ENCODE results near the gene SMC1B.

Gene SMC1B

DNA sequence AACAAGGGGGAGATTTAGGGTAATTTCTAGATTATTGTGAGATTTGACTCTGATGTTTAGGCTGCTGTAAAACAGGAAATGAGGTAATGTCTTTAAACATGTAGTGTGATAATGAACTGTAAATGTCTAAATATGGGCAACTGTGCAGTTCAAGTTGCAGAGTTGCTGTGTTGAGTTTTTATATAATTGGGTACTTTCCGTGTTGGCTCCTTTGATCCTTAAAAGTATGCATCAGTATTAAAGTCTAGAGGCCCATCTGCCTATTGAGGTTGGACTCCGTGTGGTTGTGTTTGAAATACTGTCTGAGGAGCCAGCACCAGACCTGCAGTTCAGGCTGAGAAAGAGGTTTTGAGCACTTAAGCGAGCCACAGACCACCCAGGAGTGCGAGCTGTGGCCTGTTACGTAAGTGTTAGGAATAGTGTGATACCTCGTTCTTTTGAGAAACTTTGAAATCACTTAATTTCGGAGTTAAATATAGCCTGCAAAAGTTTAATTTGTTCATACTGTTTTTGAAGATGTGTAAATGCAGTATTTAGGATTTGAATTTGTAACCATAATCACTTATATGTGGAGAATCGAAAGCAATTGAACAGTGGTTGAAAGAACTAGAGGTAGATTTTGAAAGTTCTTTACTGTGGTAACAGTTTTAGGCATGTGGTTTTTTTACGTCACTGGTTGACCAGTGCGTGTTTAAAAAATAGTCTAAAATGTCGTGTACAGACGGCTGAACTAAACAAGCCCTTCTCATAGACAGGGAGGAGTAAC, 94.7 kb downstream of the SMC1B start:
- WGBS, result 88% methylated on average over 12 of the region's 12 CpGs
- H3K36me3 ChIP-seq (ENCODE audit: insufficient read depth, low read length), result peaks cover 16% of the 10 kb centered on the region
- 0 out of 2 replicates have a peak overlapping the region, but pooled peaks have one; percentile 34 for H3K27ac ChIP-seq (ENCODE audit: low read depth, low read length)
- H3K27me3 ChIP-seq (ENCODE audit: insufficient read depth, low read length), result no peaks in the 10 kb centered on the region
- no peaks in the 10 kb centered on the region for H3K9me3 ChIP-seq (ENCODE audit: insufficient read depth, low read depth, low read length)
- H3K4me3 ChIP-seq (ENCODE audit: low read length), result no peak overlapping the region
- peaks cover 4% of the 10 kb centered on the region for H3K4me1 ChIP-seq (ENCODE audit: insufficient read depth, low read length)
- H3K9ac ChIP-seq (ENCODE audit: low read depth, low read length), result no peak overlapping the region

DNA sequence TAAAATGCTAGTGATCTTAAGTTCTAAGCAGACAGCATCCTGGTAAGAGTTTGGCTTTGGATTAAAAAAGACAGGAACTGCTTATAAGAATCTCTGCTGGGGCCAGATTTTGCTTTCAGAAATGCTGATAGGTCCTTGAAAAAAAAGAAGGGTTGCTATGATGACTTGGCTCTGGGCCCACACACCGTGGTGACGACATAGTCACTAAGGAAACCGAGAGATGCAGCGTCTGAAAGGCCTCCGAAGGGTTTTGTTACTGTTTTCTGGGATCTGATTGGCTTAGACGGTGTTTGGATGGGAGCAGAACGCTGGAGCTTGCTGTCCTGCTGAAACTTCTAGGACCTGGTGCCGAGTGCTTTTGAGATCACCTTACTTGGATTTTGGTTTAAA, 95.2 kb downstream of the SMC1B start:
- H3K4me1 ChIP-seq (ENCODE audit: insufficient read depth, low read length), result peaks cover 4% of the 10 kb centered on the region
- H3K9me3 ChIP-seq (ENCODE audit: insufficient read depth, low read depth, low read length), result no peaks in the 10 kb centered on the region
- WGBS, result 46% methylated on average over 8 of the region's 8 CpGs
- H3K9ac ChIP-seq (ENCODE audit: low read depth, low read length), result peak overlapping the region; percentile 17; the same call in 1 of the 2 replicates
- no peak overlapping the region for H3K4me3 ChIP-seq (ENCODE audit: low read length)
- peaks cover 11% of the 10 kb centered on the region for H3K36me3 ChIP-seq (ENCODE audit: insufficient read depth, low read length)
- H3K27me3 ChIP-seq (ENCODE audit: insufficient read depth, low read length), result no peaks in the 10 kb centered on the region
- H3K27ac ChIP-seq (ENCODE audit: low read depth, low read length), result 0 out of 2 replicates have a peak overlapping the region, but pooled peaks have one; percentile 17

DNA sequence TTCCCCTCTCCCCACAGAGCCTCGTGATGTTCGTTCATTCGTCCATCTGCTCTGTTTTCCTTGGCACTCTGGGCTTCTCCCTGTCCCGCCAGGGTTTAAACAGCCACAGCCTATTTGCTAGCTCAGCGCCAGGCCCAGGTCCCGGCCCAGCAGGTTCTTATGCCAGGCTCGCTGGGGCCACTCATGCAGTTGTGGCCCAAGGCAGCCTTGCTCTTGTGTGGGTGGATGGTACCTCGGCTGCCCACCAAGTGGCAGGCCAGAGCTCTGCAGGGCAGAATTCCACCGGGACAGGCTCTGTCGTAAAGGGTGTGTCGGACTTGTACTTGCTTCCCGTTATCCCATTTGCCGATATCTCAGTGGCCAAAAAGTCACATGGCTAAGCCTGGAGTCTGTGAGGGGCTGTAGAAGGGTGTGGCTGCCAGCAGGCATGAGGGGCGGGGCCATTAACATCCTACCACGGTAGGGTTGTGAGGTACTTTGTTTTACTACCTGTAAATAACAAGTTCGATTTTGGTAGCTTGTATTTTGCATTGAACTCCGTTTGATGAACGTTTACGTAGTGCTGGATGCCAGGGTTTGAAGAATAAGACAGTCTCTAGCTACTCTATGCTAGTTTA, 95.7 kb downstream of the SMC1B start:
- H3K4me1 ChIP-seq (ENCODE audit: insufficient read depth, low read length), result peaks cover 8% of the 10 kb centered on the region
- 79% methylated on average over 19 of the region's 19 CpGs for WGBS
- H3K27me3 ChIP-seq (ENCODE audit: insufficient read depth, low read length), result no peaks in the 10 kb centered on the region
- H3K9me3 ChIP-seq (ENCODE audit: insufficient read depth, low read depth, low read length), result no peaks in the 10 kb centered on the region
- 0 out of 2 replicates have a peak overlapping the region, but pooled peaks have one; percentile 17 for H3K27ac ChIP-seq (ENCODE audit: low read depth, low read length)
- H3K4me3 ChIP-seq (ENCODE audit: low read length), result no peak overlapping the region
- H3K9ac ChIP-seq (ENCODE audit: low read depth, low read length), result peak overlapping the region; percentile 17; the same call in 1 of the 2 replicates
- peaks cover 6% of the 10 kb centered on the region for H3K36me3 ChIP-seq (ENCODE audit: insufficient read depth, low read length)

DNA sequence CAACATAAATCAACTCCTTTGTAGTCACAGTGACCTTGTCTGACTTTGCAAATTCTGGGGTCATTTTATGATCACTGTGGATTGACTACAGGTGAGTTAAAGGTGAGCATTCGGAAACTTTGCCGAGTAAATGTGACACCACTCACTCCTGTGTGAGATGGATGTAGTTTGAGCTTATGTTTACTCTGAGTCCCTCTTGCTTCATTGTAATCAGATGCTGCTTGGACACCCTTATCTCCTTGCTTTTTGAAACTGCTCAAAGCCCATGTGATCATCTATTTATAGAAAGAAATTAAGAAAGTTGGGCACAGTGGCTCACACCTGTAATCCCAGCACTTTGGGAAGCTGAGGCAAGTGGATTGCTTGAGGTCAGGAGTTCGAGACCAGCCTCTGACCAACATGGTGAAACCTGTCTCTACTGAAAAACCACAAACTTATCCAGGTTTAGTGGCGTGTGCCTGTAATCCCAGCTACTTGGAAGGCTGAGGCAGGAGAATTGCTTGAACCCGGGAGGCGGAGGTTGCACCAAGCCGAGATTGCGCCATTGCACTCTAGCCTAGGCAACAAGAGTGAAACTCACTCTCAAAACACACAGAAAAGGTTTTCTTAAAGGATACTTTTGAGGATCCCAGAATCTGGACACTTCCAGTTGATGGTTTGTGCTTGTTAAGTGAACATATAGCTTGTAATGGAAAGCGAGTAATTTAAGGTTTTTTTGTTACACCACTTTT, 96.4 kb downstream of the SMC1B start:
- peaks cover 10% of the 10 kb centered on the region for H3K4me1 ChIP-seq (ENCODE audit: insufficient read depth, low read length)
- H3K4me3 ChIP-seq (ENCODE audit: low read length), result no peak overlapping the region
- H3K9ac ChIP-seq (ENCODE audit: low read depth, low read length), result no peak overlapping the region
- H3K27ac ChIP-seq (ENCODE audit: low read depth, low read length), result no peak overlapping the region
- no peaks in the 10 kb centered on the region for H3K36me3 ChIP-seq (ENCODE audit: insufficient read depth, low read length)
- 95% methylated on average over 9 of the region's 9 CpGs for WGBS
- H3K9me3 ChIP-seq (ENCODE audit: insufficient read depth, low read depth, low read length), result no peaks in the 10 kb centered on the region
- no peaks in the 10 kb centered on the region for H3K27me3 ChIP-seq (ENCODE audit: insufficient read depth, low read length)

DNA sequence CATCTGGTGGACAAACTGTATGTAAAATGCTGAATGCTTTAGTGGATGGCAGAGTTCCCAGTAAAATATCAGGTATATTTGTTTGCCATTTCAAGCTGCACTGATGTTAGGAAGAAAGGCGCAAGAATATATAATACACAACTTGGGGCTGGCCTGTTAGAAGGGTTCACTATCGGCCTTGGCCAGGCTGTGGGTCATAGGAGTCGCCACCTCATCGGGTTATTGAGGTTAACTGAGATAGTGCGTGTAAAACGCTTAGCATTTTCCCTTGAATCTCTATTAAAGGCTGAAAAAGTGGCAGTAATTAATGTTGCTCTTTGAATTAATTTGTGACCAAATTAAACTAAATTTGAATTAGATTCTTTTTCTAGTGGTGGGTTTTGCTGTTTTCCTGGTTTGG, 98.6 kb downstream of the SMC1B start:
- Histone ChIP-seq H3K36me3 (ENCODE audit: insufficient read depth, low read length) (no peaks in the 10 kb centered on the region), H3K27ac (ENCODE audit: low read depth, low read length) (no peak overlapping the region), H3K27me3 (ENCODE audit: insufficient read depth, low read length) (peaks cover 9% of the 10 kb centered on the region), H3K4me1 (ENCODE audit: insufficient read depth, low read length) (peaks cover 15% of the 10 kb centered on the region), H3K9ac (ENCODE audit: low read depth, low read length) (no peak overlapping the region), H3K4me3 (ENCODE audit: low read length) (no peak overlapping the region), H3K9me3 (ENCODE audit: insufficient read depth, low read depth, low read length) (no peaks in the 10 kb centered on the region)
- WGBS, result 97% methylated on average over 6 of the region's 6 CpGs

DNA sequence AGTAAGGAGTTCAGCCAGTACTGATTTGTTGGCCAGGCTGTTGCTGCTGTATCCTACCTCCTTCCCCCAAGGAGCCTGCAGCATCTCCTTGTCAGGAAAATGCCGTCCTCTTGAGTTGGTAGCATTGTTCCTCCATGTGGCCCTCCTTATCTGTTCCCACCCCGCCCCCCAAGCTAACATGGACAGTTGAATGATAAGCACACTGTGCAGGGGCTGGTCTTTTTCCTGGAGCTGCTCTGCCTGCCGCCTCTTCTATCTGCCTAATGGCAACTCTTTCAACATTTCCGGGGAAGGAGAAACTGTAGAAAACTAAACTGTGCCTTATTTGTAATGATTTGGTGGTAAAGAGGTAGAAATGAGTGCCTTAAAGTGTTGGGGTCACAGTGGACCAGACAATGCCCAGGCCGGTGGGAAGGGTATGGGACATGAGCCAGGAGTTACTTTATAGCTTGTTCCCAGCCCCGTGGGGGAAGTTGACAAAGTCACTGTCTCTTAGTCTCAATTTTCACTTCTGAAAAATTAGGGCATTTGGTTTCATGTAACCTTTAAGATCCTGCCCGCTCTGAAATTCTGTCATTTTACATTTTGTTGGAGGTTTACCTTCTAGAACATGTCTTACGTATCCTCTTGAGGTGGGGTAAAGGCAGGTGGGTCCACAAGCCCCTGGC, 99.2 kb downstream of the SMC1B start:
- Histone ChIP-seq H3K36me3 (ENCODE audit: insufficient read depth, low read length) (no peaks in the 10 kb centered on the region), H3K4me1 (ENCODE audit: insufficient read depth, low read length) (peaks cover 15% of the 10 kb centered on the region), H3K27ac (ENCODE audit: low read depth, low read length) (peak overlapping the region; percentile 51; the same call in 1 of the 2 replicates), H3K9me3 (ENCODE audit: insufficient read depth, low read depth, low read length) (no peaks in the 10 kb centered on the region), H3K4me3 (ENCODE audit: low read length) (no peak overlapping the region), H3K27me3 (ENCODE audit: insufficient read depth, low read length) (peaks cover 9% of the 10 kb centered on the region), H3K9ac (ENCODE audit: low read depth, low read length) (no peak overlapping the region)
- 91% methylated on average over 8 of the region's 8 CpGs for WGBS

DNA sequence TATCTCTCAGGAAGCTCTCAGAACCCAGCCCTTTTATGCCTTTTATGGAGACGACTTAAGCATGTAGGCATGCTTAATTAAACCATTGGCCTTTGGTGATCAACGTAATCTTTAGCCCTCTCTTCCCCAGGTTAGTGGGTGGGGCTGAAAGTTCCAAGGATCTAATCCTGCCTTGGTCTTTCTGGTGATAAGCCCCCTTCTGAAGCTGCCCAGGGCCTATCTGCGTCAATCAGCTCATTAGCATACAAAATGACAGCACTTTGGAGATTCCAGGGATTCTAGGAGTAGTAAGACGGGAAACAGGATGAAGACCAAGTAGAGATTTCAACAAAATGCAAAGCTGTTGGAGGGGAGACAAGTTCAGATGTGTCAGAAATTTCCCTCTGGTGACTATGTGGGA, 100.5 kb downstream of the SMC1B start:
- 71% methylated on average over 4 of the region's 4 CpGs for WGBS
- Histone ChIP-seq H3K9ac (ENCODE audit: low read depth, low read length) (no peak overlapping the region), H3K36me3 (ENCODE audit: insufficient read depth, low read length) (no peaks in the 10 kb centered on the region), H3K4me3 (ENCODE audit: low read length) (no peak overlapping the region), H3K4me1 (ENCODE audit: insufficient read depth, low read length) (peaks cover 22% of the 10 kb centered on the region), H3K27me3 (ENCODE audit: insufficient read depth, low read length) (peaks cover 9% of the 10 kb centered on the region), H3K9me3 (ENCODE audit: insufficient read depth, low read depth, low read length) (no peaks in the 10 kb centered on the region), H3K27ac (ENCODE audit: low read depth, low read length) (no peak overlapping the region)

DNA sequence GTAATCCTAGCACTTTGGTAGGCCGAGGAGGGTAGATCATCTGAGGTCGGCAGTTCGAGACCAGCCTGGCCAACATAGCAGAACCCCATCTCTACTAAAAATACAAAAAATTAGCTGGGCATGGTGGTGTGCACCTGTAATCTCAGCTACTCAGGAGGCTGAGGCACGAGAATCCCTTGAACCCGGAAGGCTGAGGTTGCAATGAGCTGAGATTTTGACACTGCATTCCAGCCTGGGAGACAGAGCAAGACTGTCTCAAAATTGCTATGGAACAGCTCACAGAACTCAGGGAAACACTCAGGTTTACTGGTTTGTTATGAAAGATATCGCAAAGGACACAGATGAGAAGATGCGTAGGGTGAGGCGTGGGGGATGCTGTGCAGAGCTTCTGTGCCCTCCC, 101.0 kb downstream of the SMC1B start:
- H3K27ac ChIP-seq (ENCODE audit: low read depth, low read length), result no peak overlapping the region
- no peak overlapping the region for H3K9ac ChIP-seq (ENCODE audit: low read depth, low read length)
- no peaks in the 10 kb centered on the region for H3K36me3 ChIP-seq (ENCODE audit: insufficient read depth, low read length)
- H3K9me3 ChIP-seq (ENCODE audit: insufficient read depth, low read depth, low read length), result no peaks in the 10 kb centered on the region
- WGBS, result 85% methylated on average over 8 of the region's 8 CpGs
- peaks cover 21% of the 10 kb centered on the region for H3K4me1 ChIP-seq (ENCODE audit: insufficient read depth, low read length)
- no peak overlapping the region for H3K4me3 ChIP-seq (ENCODE audit: low read length)
- H3K27me3 ChIP-seq (ENCODE audit: insufficient read depth, low read length), result peaks cover 9% of the 10 kb centered on the region

DNA sequence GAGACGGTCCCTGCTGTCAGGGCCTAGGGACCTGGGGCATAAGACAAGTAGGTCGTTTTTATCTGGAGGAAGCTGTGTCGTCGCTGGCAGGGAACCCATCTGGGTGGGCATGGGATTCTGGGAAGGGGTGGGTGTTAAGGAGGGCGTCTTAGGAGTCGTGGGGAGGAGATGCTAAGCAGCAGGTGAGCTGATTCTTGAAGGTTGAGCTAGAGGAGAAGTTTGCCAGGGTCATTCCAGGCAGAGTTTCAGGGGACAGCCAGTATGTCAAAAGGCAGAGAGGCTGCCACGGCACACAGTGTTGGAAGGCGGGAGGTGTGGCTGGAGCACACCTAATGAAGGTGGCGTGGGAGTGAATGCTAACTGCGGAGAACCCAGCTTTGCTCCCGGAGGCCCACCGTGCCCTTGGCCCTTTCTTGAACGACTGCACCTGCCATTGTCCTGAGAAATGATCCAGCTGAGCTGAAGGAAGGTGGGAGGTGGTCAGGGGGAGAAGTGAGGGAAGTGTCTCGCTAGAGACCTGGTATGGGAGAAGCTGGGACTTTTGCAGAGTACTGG, 102.3 kb downstream of the SMC1B start:
- Histone ChIP-seq H3K4me3 (ENCODE audit: low read length) (peak overlapping the region; percentile 81), H3K27ac (ENCODE audit: low read depth, low read length) (no peak overlapping the region), H3K27me3 (ENCODE audit: insufficient read depth, low read length) (peaks cover 9% of the 10 kb centered on the region), H3K4me1 (ENCODE audit: insufficient read depth, low read length) (peaks cover 21% of the 10 kb centered on the region), H3K36me3 (ENCODE audit: insufficient read depth, low read length) (no peaks in the 10 kb centered on the region), H3K9ac (ENCODE audit: low read depth, low read length) (no peak overlapping the region), H3K9me3 (ENCODE audit: insufficient read depth, low read depth, low read length) (no peaks in the 10 kb centered on the region)
- 52% methylated on average over 14 of the region's 14 CpGs for WGBS

DNA sequence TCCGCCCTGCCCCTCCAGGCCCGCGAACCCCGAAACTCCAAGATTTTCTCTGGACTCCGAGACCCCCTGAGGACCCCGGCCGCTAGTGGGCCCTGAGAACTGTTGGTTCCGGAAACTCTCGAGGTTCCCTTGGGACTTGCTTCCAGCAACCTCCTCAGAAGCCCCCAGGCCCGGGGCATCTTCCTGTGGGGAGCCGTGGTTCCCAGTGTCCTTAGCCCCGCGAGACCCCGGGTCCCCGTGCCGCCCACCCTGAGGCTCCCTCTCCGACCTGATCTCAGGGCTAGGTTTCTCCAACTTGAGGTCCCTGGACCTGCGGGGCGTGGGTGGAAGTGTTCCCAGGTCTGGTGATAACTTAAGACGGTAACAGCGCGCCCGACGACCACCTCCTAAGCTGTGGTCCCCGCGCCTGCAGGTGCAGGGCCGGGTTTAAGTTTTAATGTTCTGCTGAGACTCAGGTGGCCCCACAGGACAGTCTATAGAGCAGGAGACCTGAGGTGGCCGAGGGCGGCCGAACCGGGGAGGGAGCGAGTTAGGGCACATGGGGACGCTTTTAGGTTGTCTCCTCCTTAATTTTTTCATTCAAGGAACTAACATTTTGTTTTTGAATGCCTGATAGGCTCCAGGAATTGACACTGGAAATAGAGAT, 102.9 kb downstream of the SMC1B start:
- Histone ChIP-seq H3K9me3 (ENCODE audit: insufficient read depth, low read depth, low read length) (no peaks in the 10 kb centered on the region), H3K36me3 (ENCODE audit: insufficient read depth, low read length) (no peaks in the 10 kb centered on the region), H3K4me3 (ENCODE audit: low read length) (peak overlapping the region; percentile 81), H3K9ac (ENCODE audit: low read depth, low read length) (peak overlapping the region; percentile 82), H3K27ac (ENCODE audit: low read depth, low read length) (peak overlapping the region; percentile 84; the same call in 1 of the 2 replicates), H3K27me3 (ENCODE audit: insufficient read depth, low read length) (peaks cover 9% of the 10 kb centered on the region), H3K4me1 (ENCODE audit: insufficient read depth, low read length) (peaks cover 21% of the 10 kb centered on the region)
- 6% methylated on average over 33 of the region's 33 CpGs for WGBS
